ENCODE data around the gene SETSIP.
"Not testable (repeated sequence)": the region's sequence is repeated elsewhere in the genome, so short reads cannot be mapped to it uniquely, and the experiment has no call there.

Gene SETSIP

DNA sequence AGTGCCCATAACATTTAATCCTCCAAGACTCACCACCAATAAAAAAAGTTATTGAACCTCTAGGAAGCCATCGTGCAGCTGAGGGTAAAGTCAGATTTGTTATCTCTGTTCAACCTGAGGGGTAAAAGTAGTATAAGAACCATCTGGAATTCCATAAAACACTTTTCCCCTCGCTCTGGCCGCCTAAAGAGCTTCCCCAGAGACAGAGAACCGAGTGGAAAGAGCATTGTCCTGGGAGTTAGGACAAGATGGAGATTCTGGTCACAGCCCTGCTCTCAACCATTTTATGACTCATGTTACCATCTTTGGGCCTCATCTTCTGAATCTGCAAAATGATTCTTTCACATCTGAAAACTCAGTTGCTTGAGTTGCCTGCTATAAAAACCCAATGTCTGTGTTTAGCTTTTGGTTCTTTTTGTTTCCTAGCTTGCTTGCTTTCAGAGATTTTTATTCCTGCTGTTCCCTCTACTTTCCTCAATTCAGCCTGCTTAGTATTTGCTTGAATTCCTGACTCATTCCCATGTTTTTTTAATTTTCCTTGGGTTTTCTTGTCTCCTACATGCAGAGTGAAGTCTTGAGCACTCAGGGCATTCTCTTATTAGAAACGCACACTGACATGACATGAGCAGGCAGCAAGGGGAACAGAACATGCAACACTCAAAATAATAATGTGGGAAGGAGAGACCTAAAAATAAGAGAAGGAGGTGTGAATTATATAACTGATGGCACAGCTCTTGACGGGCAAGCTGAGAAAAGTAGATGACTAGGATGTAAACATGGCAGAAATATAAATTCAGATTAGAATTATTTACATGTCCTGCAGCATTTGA is 43.7 kb downstream of the SETSIP start:
- Histone ChIP-seq H3K36me3 (replicated peaks) (no peaks in the 10 kb centered on the region), H3K27ac (no peak overlapping the region), H3K27me3 (replicated peaks) (no peaks in the 10 kb centered on the region), H3K4me3 (ENCODE audit: low read depth, low read length) (no peak overlapping the region)
- DNase-seq, result no peak
- in situ Hi-C loops (cut with HindIII; ENCODE audit: low pct_ligation_motif_present, low sequenced_read_pairs), result no loop called here
- TF ChIP-seq, protein P1, sequence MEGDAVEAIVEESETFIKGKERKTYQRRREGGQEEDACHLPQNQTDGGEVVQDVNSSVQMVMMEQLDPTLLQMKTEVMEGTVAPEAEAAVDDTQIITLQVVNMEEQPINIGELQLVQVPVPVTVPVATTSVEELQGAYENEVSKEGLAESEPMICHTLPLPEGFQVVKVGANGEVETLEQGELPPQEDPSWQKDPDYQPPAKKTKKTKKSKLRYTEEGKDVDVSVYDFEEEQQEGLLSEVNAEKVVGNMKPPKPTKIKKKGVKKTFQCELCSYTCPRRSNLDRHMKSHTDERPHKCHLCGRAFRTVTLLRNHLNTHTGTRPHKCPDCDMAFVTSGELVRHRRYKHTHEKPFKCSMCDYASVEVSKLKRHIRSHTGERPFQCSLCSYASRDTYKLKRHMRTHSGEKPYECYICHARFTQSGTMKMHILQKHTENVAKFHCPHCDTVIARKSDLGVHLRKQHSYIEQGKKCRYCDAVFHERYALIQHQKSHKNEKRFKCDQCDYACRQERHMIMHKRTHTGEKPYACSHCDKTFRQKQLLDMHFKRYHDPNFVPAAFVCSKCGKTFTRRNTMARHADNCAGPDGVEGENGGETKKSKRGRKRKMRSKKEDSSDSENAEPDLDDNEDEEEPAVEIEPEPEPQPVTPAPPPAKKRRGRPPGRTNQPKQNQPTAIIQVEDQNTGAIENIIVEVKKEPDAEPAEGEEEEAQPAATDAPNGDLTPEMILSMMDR (IDR thresholded peaks at IDR 0.05; ENCODE audit: low read depth, low read length, missing control alignments), result no peak

DNA sequence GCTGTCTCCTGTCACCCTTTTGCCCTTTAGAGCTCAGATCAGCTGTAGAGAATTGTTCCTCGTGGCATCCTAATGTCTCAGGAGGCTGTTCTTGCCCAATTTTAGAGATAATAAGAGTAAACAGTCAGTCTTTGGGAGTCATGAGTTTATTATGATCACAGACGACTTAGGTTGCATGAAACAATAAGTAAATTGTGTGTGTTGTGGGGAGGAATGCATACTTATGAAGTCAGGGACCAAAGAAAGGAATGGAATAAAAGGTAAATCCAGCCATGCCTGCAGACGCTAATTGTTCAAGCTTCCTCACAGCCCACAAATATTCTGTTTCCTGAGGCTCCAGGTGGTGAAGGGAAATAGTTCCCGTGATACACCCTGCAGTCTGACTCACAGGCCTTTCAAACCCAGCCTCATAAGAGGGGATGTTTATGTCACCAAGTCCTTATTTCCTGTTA is 44.5 kb downstream of the SETSIP start:
- in situ Hi-C loops (cut with HindIII; ENCODE audit: low pct_ligation_motif_present, low sequenced_read_pairs), result no loop called here
- Histone ChIP-seq H3K36me3 (replicated peaks) (no peaks in the 10 kb centered on the region), H3K4me3 (ENCODE audit: low read depth, low read length) (peak overlapping the region; percentile 69), H3K27me3 (replicated peaks) (no peaks in the 10 kb centered on the region), H3K27ac (no peak overlapping the region)
- TF ChIP-seq, protein P1 (IDR thresholded peaks at IDR 0.05; ENCODE audit: low read depth, low read length, missing control alignments), result no peak
- DNase-seq, result no peak

DNA sequence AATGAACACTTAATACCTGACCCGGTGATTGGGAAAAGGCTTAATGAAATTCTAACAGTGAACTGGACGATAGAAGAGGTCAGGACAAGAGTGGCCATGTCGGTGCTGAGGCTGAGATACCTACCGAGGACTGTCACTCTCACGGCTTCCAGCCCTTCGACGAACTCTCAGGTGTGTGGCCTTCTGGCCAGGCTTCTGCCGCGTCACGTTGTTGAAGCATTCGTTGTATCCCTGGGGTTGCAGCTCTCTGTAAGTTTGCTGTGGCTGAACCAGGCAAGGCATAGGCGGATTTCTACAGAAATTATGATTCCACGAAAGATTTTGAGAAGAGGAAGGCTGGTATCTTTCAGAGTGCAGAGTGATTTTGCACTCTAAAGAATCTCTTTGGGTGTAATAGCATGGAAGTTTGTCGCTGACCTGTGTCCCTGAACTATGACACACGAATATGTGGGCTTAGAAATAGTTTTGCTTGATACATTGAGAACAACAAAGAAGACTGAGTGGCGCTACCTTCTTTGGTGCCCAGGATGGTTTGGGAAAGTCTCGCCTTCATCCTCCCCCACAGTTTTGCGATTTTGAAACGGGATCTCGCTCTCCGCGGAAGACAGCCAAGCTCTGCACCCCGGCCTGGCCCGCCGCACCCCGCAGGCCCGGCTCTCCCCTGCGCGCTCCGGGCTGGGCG is 45.8 kb downstream of the SETSIP start:
- TF ChIP-seq, protein P1 (IDR thresholded peaks at IDR 0.05; ENCODE audit: low read depth, low read length, missing control alignments), result no peak
- in situ Hi-C loops (cut with HindIII; ENCODE audit: low pct_ligation_motif_present, low sequenced_read_pairs), result no loop called here
- Histone ChIP-seq H3K36me3 (replicated peaks) (no peaks in the 10 kb centered on the region), H3K4me3 (ENCODE audit: low read depth, low read length) (peak overlapping the region; percentile 69), H3K27ac (no peak overlapping the region), H3K27me3 (replicated peaks) (no peaks in the 10 kb centered on the region)
- peak; percentile 2 for DNase-seq

DNA sequence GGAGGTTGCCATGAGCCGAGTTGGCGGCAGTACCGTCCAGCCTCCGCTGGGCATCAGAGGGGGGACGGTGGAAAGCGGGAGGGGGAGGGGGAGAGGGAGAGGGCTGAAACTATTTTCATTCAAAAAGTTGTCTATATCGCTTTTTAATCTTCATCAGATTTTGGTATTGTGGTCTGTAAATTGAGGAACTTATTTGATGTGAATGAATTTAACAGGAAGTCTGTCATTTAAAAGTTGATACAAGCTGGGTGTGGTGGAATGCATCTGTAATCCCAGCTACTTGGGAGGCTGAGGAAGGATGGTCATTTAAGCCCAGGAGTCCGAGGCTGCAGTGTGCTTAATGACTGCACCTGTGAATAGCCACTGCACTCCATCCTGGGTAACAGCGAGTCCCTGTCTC is 48.4 kb downstream of the SETSIP start:
- DNase-seq, result no peak
- H3K27ac ChIP-seq, result no peak overlapping the region
- H3K4me3 ChIP-seq (ENCODE audit: low read depth, low read length), result no peak overlapping the region
- in situ Hi-C loops (cut with HindIII; ENCODE audit: low pct_ligation_motif_present, low sequenced_read_pairs), result no loop called here
- H3K36me3 ChIP-seq (replicated peaks), result no peaks in the 10 kb centered on the region
- H3K27me3 ChIP-seq (replicated peaks), result no peaks in the 10 kb centered on the region
- TF ChIP-seq, protein P1 (IDR thresholded peaks at IDR 0.05; ENCODE audit: low read depth, low read length, missing control alignments), result no peak

DNA sequence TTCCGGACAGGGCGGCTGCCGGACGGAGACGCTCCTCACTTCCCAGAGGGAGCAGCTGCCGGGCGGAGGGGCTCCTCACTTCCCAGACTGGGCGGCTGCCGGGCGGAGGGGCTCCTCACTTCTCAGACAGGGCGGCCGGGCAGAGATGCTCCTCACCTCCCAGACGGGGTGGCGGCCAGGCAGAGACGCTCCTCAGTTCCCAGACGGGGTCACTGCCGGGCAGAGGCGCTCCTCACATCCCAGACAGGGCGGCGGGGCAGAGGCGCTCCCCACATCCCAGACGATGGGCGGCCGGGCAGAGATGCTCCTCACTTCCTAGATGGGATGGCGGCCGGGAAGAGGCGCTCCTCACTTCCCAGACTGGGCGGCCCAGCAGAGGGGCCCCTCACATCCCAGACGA is 49.2 kb downstream of the SETSIP start:
- H3K27me3 ChIP-seq (replicated peaks); H3K36me3 ChIP-seq (replicated peaks); H3K27ac ChIP-seq; H3K4me3 ChIP-seq (ENCODE audit: low read depth, low read length); in situ Hi-C loops (cut with HindIII; ENCODE audit: low pct_ligation_motif_present, low sequenced_read_pairs); DNase-seq: not testable (repeated sequence)

All from brain microvascular endothelial cell (primary cell).